GM18861 (cell line): ENCODE results near the gene GOLGA6L26.
A peak's percentile ranks its signal among the peaks of the same experiment; 100 is the strongest.
"Not testable (repeated sequence)": the region's sequence is repeated elsewhere in the genome, so short reads cannot be mapped to it uniquely, and the experiment has no call there.

Source experiments
- ATAC-seq: cut with Tn5 transposase; IDR thresholded peaks from one replicate; pipeline ENCODE4 v1.9.1; 2021; ENCODE audit not compliant: unreplicated experiment

Gene GOLGA6L26, protein sequence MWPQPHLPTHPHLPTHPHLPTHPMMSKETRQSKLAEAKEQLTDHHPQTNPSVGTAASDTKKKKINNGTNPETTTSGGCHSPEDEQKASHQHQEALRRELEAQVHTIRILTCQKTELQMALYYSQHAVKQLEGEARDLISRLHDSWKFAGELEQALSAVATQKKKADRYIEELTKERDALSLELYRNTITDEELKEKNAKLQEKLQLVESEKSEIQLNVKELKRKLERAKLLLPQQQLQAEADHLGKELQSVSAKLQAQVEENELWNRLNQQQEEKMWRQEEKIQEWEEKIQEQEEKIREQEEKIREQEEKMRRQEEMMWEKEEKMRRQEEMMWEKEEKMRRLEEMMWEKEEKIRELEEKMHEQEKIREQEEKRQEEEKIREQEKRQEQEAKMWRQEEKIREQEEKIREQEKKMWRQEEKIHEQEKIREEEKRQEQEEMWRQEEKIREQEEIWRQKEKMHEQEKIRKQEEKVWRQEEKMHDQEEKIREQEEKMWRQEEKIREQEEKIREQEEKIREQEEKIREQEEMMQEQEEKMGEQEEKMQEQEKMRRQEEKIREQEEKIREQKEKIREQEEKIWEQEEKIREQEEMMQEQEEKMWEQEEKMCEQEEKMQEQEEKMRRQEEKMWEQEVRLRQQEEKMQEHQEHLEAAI

DNA sequence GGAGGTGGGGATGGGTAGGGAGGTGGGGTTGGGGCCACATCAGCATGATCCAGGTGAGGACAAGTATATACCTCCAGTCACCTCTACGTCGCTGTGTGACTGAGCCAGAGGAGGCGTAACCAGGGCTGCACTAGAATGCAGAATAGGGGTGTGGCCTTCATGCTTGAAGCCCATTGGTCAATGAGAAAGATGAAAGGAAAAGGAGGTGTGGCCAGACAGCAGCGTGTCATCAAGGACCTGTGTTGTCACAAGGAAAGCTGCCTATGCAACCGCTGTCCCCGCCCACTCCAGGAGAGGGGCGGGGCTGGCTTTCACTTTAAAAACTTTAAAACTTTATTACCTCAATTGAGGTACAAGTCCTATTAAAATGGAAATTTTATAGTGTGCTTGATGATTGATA is at the start of gene GOLGA6L26:
TSS of gene GOLGA6L26 (minus strand) at position 101 of the 400 bp plus-strand sequence. CDS start at position 40, 61 bp downstream.
- ATAC-seq, result not testable (repeated sequence)

GRCh38 chr15:23381192-23381591 is 47.2 kb upstream of the GOLGA6L26 start:
- not testable (repeated sequence) for ATAC-seq

DNA sequence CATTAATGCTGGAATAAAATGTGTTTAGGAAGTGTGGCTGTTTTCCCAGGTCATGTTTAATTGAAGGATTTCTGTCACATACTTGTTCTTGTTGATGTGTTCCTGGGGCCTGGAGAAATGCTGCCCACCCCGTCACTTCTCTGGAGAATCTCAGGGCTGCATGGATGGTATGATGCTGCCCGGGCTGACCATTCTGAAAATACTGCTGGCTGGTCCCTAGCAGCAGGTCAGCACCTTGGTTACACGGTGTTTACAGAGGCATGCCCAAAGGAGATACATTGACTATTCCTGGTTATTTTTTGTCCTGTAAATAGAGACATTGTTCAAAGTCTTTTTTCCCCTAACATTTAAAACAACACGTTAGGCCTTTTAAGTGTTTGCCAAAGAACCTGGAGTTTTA is 46.7 kb upstream of the GOLGA6L26 start:
- not testable (repeated sequence) for ATAC-seq

DNA sequence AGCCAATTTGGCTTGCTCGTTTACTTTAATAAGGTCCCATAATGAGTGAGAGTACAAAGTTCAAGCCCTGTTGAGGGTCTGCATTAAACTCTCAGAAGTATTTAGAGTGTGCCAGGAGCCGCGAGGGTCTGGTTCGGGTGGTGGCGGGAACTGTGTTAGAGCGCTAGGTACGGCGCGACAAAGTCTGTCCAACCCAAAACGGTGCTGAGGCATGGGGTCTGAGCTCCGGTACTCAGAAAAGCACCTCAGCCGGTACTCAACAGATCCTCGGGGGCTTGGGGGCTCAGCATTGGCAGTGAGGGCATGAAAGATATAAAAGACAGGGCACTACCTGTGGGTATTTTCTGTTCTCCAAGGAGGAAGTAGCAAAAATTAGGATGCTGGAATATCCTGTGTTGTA is 45.0 kb upstream of the GOLGA6L26 start:
- ATAC-seq, result not testable (repeated sequence)

DNA sequence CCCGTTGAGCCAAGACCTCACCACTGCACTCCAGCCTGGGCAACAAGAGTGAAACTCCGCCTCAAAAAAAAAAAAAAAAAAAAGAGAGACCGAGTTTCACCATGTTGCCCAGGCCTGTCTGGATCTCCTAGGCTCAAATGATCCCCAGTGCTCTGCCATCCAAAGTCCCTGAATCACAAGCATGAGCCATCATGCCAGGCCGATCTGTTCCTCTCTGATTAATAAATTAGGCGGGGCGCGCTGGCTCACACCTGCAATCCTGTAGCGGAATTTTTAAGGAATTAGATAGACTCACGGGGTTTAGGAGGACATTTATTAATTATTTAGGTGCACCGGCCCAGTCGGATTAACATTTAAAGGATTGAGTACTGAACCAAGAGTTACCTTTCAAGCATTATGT is 40.2 kb upstream of the GOLGA6L26 start:
- not testable (repeated sequence) for ATAC-seq

- ATAC-seq, result not testable (repeated sequence)
These were observed 39.0 kb upstream of the GOLGA6L26 start for GRCh38 chr15:23372891-23373600.

- no peak for ATAC-seq
These were observed 38.3 kb upstream of the GOLGA6L26 start for GRCh38 chr15:23372284-23372683.

DNA sequence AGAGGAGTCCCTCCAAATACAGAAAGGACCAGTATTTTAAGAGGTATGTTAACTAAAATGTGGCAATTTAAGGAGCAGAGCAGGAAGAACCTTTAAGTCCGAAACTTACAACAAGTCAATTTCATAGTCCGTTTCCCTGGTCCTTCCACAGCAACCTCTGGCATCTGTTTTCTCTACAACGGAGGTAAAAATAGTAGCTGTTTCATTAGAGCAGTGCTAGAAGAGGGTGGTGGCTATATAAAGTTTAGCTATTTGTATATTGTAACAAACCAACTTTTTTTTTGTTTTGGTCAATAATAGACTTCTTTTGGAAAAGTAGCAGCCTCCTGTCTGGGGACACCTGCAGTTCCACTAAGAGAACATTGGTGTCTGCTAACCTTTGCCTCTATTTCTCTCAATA is 37.9 kb upstream of the GOLGA6L26 start:
- ATAC-seq, result not testable (repeated sequence)

- not testable (repeated sequence) for ATAC-seq
These were observed 37.1 kb upstream of the GOLGA6L26 start for GRCh38 chr15:23371134-23371533.

GRCh38 chr15:23370578-23370977 is 36.6 kb upstream of the GOLGA6L26 start:
- ATAC-seq, result no peak

DNA sequence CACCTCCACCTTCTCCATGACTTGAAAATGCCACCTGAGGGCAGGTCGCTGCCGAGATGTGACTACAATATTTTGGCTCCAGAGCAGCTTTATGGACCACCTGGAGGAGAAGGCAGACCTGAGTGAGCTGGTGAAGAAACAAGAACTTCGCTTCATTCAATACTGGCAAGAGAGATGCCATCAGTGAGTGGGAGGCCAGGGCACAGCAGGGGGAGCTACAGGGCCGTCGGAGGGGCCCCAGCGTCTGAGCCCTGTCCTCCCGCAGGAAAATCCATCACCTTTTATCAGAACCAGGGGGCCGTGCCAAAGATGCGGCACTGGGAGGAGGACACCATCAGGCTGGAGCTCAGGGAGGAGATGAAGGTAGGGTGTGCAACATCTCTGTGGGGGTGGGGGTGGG is 30.3 kb upstream of the GOLGA6L26 start:
- ATAC-seq, result not testable (repeated sequence)

GRCh38 chr15:23362622-23363021 is 28.6 kb upstream of the GOLGA6L26 start:
- ATAC-seq, result not testable (repeated sequence)

DNA sequence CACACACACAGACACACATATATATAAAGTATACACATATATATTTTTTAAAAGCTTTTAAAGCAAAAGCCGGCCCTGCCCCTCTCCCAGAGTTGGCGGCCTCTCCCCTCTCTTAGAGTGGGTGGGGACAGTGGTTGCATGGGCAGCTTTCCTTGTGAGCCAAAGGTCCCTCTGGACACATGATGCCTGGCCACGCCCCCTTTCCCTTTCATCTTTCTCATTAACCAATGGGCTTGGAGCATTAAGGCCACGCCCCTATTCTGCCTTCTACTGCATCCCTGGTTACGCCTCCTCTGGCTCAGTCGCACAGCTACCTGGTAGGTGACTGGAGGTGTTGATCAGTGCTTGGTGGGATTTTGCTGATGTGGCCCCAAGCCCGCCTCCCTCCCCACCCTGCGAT is 20.5 kb upstream of the GOLGA6L26 start, which contains the start of gene GOLGA8S:
TSS of gene GOLGA8S (plus strand) at position 301 of the 400 bp plus-strand sequence. CDS start at position 363, 62 bp downstream.
- ATAC-seq, result not testable (repeated sequence)

- not testable (repeated sequence) for ATAC-seq
These were observed 22.8 kb downstream of the GOLGA6L26 start for GRCh38 chr15:23311233-23311632.

GRCh38 chr15:23305921-23306320 is 28.1 kb downstream of the GOLGA6L26 start:
- not testable (repeated sequence) for ATAC-seq

DNA sequence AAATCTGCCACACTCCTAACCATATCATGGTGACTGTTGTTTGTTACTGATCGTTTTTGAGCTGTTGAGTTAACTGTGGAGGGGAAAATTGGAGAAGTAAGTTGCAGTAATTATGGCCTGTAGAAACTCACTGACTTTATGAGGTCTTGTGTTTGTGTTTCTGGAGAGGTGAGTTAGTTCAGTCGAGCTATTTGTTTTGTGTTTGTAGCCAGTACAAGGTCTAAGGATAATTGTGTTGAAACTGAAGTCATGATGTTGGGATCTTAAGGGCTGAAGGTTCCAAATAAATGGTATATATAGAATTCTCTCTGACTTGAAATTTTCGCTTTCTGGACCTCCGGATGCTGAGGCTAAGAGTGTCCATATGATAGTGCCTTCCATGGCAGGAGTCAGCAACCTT is 29.2 kb downstream of the GOLGA6L26 start:
- not testable (repeated sequence) for ATAC-seq

- ATAC-seq, result not testable (repeated sequence)
These were observed 29.7 kb downstream of the GOLGA6L26 start for GRCh38 chr15:23304267-23304666.

- ATAC-seq, result peak; percentile 34
These were observed 30.3 kb downstream of the GOLGA6L26 start for GRCh38 chr15:23303654-23304053.

DNA sequence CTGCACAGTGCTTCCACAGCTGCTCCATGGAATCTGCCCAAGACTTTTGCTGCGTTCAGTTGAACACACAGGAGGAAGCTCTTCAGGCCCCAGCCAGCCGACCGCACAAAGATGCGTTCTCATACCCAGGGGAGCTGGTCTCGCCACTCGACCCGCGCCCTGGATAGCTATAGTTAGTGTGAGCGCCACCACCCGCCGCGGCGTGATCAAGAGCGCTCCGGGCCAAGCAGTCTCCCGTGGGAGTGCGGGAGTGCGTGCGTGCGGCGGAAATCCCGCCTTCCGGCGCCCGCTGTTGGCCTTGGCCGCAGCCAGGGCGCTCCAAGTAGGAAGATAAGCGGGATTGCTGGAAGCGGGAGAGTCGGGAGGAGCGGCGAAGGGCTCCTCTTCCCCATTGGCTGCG is 30.8 kb downstream of the GOLGA6L26 start:
- ATAC-seq, result peak; percentile 66
